GM12801 (cell line): Measurements from ENCODE around the gene ASL.

ENCODE experiments used
- CTCF ChIP-seq: IDR thresholded peaks from one replicate; pipeline ENCODE4 v1.5.1; 2011; ENCODE audit warnings: control low read depth; ENCODE audit not compliant: insufficient read length; ENCODE audit errors: extremely low read depth

ASL gene

GRCh38 chr7:66050337-66050957 is 25.2 kb upstream of the ASL start:
- TF ChIP-seq CTCF: no peak

- TF ChIP-seq CTCF: no peak
Measured at GRCh38 chr7:66050990-66051448, 24.6 kb upstream of the ASL start.

- TF ChIP-seq CTCF: no peak
Measured at GRCh38 chr7:66052447-66052846, 23.2 kb upstream of the ASL start.

GRCh38 chr7:66054063-66054462 is 21.6 kb upstream of the ASL start:
- no peak for TF ChIP-seq CTCF

GRCh38 chr7:66055321-66055956 is 20.2 kb upstream of the ASL start:
- no peak for TF ChIP-seq CTCF

GRCh38 chr7:66060796-66061195 is 14.8 kb upstream of the ASL start:
- TF ChIP-seq CTCF: no peak

- TF ChIP-seq CTCF: no peak
Measured at GRCh38 chr7:66069732-66070131, 5.9 kb upstream of the ASL start.

- TF ChIP-seq CTCF: no peak
Measured at GRCh38 chr7:66070222-66070621, 5.4 kb upstream of the ASL start.
